Activated CD8-positive, alpha-beta memory T cell treated with anti-CD3 and anti-CD28 coated beads for 36 hours (primary cell): ENCODE data around the gene ILDR2. TPM values are rescaled to one million over a fixed set of nuclear protein-coding genes. Genes with fewer than 3 reads are reported as not detected.

Experiments
- CTCF ChIA-PET: fragments of 350-600 bp; sonication (Branson Sonifier 250); formaldehyde crosslinking; loops from one replicate; lab custom pipeline; 2021; ENCODE audit warnings: antibody characterized with exemption; lab: Charles Lee
- POLR2A ChIA-PET: fragments of 350-600 bp; sonication (Branson Sonifier 250); formaldehyde crosslinking; loops from one replicate; lab custom pipeline; 2021; ENCODE audit warnings: antibody characterized with exemption; lab: Charles Lee
- total RNA-seq, 2 experiments: library from RNA; stranded (reverse); gene quantifications; one replicate each; pipeline ENCODE4 v1.2.3, GENCODE V29; 2021

The ILDR2 gene
- total RNA-seq, 2 experiments from 2014 or later = 4.9 to 5.9 TPM

DNA sequence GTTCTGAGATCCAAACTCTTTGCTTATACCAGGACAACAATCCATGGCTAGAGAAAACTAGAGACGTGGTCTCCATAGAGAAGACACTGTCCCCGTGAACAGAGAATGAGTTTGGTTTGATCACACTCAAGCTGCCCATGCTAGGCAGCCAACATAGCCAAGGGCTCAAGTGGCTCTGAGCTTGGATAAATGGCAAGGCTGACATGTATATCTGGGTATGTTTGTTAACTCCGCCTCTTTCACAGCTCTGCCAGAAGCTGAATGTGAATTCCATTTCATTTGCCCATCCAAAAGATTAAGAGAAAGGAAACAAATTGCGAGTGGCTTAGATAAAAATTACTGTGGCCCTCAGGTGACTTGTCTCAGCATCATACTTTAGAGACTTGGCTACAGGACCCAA is 38.0 kb downstream of the ILDR2 start:
- POLR2A ChIA-PET = no interaction called here

DNA sequence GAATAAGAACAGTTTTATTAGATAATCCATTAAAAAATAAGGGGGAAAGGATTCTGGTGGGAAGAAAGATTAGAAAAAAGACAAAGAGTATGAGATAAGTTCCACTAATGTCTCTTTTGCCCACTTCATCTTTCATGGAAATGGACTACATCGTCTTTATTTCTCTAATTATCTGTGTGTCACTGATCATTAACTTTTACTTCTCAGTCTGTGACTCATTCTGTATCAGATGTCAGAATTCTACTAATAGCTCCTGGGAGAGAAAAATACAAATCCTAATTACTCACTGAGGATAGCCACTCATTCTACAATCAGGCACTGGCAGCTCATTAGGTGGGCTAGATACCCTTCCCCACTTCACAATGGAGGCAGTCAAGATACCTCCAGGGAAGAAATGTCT is 41.7 kb downstream of the ILDR2 start:
- POLR2A ChIA-PET = no interaction called here
- CTCF ChIA-PET = interaction anchor here (0.8 kb wide), 1 partner anchor 16 kb away, joined by 3 read pairs; no protein-coding TSS in a partner anchor

More for the DNA sequence above, 38.0 kb downstream of the ILDR2 start:
- CTCF ChIA-PET = no interaction called here

DNA sequence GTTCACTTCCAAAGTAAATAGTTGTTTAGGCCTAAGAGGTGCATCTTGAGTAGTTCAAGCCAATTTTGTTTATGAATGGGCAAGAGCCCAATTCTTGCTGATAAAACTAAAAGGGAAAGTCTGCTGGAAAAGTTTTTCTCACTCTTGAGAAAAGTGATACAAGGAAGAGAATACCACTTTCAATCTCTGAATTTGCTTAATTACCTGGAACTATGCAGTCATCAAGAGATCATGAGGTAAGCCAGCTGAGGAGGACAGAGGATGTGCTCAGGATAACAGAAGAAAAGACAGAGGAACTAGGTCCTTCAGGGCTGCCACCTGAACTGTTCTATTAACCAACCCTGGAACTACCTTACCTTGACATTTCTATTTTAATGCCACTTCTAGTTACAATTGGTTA is 42.2 kb downstream of the ILDR2 start:
- CTCF ChIA-PET = no interaction called here

DNA sequence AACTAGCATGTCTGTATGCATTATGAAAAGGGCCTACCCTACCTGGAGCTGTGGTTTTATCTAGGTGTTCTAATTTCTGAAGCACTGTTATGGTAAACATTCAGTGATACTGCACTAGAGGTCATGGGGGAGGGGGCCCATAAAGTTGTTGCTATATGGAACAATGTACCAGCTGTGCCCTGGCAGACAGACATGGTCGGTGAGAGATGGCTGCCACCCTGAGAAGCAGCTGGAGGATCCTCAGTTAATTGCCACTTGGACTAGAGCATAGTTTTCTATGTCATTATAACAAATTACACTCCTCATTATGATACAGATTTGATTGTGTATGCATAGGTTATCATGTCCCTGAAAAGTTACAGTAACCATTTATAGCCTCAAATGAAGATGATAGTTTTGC is 45.4 kb downstream of the ILDR2 start:
- CTCF ChIA-PET = no interaction called here
- POLR2A ChIA-PET = no interaction called here

More for the DNA sequence above, 42.2 kb downstream of the ILDR2 start:
- POLR2A ChIA-PET = no interaction called here

DNA sequence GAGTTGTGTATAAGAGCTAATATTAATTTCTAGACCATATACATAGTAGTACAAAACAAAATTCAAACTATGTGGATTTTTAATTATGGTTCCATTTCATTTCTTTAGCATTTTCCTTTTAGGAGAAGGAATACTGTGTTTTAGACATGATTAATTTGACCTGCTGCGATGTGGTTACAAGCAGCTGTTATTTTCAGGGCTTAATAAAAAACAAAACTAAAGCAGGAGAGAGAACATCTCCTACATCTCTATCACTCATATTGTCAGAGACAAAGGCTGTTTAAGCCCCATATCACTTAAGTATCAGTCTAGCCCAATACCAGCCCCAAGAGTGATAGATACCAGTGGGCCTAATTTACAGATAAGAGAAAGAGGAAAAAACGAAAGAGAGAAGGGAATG is 47.6 kb downstream of the ILDR2 start:
- ChIA-PET CTCF (no interaction called here), POLR2A (interaction anchor here (0.5 kb wide), 1 partner anchor 558 kb away, joined by 4 read pairs; no protein-coding TSS in a partner anchor)

DNA sequence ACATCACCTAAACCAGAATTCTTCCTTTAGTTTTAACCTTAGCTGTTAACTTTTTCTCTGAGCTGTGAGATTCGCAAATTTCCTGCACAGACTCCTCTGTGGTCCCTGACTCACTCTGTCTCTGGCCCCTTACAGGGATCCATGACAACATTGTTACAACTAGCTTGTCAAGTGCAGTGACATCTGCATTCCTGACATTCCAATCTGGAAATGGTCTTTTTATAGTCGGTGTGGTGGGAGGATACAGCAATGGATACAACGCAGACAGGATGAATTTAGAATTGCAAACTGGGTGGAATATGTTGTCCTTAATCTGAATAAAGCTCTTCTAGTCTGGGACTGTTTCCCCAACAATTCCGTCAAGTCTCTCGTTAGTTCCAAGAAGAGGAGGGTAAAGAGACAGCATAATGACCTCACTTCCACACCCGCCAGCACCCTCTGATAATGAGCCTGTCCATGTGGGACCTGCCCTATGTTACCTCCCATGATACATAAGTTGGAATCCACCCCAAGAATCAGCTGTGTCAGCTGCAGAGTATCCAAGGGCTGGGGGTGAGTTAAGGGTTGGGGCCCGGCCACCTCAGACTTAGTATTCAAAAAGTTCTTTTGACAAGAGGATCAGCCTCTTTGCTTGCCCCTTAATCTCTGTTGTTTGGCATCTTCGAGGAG is 49.4 kb downstream of the ILDR2 start:
- POLR2A ChIA-PET = no interaction called here
- CTCF ChIA-PET = interaction anchor here (0.6 kb wide), 1 partner anchor 12 kb away, joined by 3 read pairs; no protein-coding TSS in a partner anchor

DNA sequence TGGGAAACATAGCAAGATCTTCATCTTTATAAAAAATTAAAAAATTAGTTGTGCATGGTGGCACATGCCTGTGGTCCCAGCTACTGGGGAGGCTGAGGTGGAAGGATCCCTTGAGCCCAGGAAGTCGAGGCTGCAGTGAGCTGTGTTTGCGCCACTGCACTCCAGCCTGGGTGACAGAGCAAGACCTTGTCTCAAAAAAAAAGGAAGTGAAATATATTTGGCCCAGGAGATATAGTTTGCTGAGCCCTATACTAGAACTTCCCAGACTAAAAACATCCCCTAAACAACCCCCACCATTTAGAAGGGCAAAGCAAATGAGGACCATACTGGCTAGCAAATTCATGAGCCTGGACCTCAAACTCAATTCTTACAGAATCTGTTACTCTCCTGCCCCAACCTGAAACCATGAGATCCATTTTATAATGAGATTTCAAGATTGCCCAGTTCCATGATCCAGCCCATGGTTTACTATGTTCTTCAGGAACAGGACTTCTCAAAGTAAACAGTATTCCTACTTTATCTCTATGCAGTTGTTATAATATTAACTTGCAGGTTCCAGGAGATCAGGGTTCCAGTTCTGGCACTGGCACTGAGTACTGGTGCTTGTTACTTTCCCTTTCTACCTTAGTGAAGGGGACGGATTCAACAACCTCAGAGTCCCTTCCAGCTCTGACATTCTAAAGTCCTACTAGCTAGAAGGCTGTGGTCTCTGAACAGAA is 50.4 kb downstream of the ILDR2 start:
- POLR2A ChIA-PET = no interaction called here
- CTCF ChIA-PET = no interaction called here

DNA sequence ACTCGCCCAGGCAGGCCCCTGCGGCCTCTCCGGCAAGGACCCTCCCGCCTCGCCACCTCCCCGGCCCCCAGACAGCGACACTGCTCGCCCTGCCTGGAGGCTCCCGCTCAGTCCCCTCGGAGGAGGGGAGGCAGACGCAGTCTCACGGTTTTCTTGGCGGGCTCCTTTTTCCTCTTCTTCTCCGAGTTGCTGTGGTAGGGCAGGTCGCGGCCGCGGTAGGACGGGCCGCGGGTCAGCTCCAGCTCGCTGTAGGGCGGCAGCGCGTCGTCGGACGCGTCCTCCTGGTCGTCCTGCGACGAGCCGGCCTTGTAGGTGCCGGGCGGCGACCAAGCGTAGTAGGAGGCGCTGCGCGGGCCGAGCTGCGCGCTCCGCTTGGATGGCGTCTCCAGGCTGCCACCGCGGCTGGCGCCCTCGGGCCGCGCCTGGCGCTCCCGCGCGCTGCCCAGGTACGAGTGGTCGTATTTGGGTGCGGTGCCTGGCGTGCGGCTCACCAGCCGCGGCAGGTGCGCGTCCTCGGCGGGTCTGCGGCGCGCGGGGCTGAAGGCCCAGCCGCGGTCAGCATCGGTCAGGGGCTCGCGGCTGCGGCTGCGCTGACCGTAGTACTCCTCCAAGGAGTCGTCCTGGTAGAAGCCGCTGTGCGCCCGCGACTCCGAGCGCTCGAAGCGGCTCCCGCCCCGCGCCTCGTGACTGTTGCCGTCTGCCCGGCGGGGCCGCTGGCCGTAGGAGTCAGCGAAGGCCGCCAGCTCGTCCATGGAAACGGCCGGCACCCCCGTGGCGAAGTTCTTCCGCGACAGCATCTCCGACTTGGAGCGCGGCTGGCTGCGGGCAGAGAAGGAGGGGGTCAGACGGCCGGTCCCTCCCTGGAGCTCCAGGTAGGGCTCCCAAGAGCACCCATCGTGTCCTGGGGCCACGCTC is 54.5 kb downstream of the ILDR2 start:
- POLR2A ChIA-PET = no interaction called here
- CTCF ChIA-PET = no interaction called here

DNA sequence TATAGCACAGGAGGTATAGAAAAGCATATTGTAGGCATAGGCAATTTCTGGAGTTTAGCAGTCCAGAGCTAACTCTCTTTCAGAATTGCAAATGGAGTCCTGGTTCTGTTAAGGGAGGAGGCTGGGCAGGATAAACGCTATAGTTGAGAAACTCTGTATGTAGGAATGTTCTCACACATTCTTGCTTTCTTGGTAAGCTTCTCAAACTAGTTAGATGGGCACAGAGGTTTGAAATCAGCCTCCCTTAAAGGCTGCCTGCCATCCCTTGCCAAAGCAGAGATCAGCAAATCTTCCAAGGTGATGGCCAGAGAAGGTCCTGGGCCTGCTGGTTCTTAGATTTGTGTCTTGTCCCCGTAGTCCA is 56.4 kb downstream of the ILDR2 start:
- POLR2A ChIA-PET = no interaction called here
- CTCF ChIA-PET = interaction anchor here (1.0 to 11.9 kb wide), 2 partner anchors 9 to 139 kb away, joined by 3 to 169 read pairs; no protein-coding TSS in a partner anchor

DNA sequence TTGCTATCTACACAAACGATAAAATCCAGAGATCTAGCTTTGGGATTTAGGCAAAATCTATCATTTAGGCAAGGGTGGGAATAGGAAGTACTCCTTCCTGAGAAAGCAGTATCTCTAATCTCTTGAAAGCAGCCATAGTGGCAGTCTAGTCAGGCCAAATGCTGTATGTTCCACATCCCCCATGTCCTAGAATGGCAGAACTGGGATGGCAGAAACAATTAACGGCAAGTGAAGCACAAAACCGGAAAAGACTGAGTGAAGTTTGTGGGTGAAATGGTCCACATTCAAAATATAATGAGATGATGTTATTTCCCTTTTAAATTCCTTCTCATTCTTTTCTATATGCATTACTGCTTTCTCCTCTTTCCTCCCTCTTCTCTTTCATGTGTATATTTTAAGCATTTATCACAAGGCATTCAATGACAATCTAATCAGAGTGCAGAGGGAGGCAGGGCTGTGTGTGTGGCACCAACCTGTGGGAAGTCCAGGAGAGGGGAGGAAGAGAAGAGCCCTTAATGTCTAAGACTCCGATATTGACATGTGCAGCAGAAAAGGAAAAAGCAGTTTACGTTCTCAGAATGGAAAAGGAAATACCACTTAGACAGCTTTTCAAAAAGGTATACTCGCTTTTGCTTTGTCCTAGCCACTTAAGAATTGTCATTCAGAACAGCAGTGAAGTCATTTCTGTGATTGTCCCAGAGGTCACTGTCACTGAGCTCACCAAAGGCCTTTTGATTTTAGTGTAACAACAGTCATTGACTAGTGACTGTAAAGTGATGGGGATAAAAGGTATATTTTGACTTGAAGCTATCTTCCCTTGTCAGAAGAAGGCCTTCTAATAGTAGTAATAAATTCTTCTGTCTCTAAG is 57.0 kb downstream of the ILDR2 start:
- CTCF ChIA-PET = interaction anchor here (1.0 to 11.9 kb wide), 2 partner anchors 8 to 140 kb away, joined by 3 to 169 read pairs; no protein-coding TSS in a partner anchor
- POLR2A ChIA-PET = no interaction called here

DNA sequence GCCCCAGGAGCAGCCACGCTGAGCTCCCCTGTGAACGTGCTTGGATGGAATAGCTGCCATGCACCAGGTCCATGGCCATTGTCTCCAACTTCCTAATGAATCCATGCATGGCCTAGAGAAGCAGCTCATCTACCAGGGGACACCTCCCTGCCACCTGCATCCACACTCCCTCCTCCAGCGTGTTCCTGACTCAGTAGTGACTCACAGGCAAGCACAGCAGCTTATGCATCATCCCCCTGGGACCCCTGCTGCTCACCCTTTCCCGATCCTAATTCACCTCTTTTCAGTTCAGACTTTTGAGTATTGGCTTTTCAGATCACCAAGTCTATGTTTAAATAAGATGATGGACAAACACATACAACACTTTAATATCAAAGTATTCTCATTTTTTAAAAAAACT is 59.4 kb downstream of the ILDR2 start:
- POLR2A ChIA-PET = no interaction called here
- CTCF ChIA-PET = interaction anchor here (11.9 kb wide), 1 partner anchor 142 kb away, joined by 169 read pairs; no protein-coding TSS in a partner anchor

DNA sequence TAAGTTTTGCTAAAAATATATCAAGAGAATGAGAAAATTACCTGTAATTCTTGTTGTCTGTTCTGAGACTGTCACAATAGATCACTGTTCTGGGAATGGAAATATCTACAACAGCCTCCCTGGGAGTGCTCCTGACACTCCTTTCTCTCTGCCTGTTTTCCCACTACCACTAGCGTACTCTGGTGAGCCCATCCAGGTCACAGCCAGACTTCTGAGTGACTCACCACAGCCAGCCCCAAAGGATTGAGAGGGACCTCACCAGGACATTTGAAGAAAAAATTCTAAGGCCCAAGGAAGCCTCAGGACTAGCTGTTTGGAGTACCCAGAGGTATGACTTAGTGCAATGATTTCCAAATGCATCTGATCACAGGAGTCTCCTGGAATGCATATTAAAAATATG is 60.3 kb downstream of the ILDR2 start:
- ChIA-PET POLR2A (no interaction called here), CTCF (interaction anchor here (11.9 kb wide), 1 partner anchor 143 kb away, joined by 169 read pairs; no protein-coding TSS in a partner anchor)

DNA sequence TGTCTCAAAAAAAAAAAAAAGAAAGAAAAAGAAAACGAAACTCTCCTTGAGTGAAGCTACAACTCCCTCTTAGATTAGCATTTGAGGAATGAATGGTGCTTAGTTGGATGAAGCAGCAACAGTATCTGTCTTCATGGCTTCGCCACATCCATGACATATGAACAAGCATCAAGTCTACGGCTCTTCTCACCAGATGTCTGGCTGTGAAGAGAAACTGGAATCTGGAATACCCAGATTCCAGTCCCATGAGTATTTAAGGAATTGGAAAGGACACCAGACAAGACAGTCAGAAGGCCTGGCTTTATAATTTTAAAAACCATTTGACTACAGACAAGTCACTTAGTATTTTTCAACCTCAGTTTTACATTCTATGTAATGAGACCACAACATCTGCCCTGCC is 61.2 kb downstream of the ILDR2 start:
- POLR2A ChIA-PET = no interaction called here
- CTCF ChIA-PET = interaction anchor here (0.7 to 11.9 kb wide), 2 partner anchors 12 to 144 kb away, joined by 3 to 169 read pairs; no protein-coding TSS in a partner anchor

DNA sequence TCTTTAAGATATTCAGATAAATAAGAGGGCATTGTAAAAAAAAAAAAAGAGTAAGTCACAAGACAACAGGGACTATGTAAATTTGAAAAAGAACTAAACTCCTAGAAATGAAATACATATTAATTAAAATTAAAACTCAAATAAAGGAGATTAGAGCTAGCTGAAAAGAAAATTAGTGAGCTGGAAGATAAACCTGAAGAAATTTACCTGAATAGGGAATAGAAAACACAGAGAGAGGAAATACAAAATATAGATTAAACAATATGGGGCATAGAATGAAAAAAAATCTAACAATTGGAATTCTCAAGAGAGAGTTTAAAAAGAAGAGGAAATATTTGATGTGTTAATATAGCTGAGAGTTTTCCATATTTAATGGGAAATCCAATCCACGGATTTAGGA is 63.7 kb downstream of the ILDR2 start:
- CTCF ChIA-PET = interaction anchor here (11.9 kb wide), 1 partner anchor 147 kb away, joined by 169 read pairs; no protein-coding TSS in a partner anchor
- POLR2A ChIA-PET = interaction anchor here (0.8 kb wide), 1 partner anchor 309 kb away, joined by 3 read pairs; no protein-coding TSS in a partner anchor

DNA sequence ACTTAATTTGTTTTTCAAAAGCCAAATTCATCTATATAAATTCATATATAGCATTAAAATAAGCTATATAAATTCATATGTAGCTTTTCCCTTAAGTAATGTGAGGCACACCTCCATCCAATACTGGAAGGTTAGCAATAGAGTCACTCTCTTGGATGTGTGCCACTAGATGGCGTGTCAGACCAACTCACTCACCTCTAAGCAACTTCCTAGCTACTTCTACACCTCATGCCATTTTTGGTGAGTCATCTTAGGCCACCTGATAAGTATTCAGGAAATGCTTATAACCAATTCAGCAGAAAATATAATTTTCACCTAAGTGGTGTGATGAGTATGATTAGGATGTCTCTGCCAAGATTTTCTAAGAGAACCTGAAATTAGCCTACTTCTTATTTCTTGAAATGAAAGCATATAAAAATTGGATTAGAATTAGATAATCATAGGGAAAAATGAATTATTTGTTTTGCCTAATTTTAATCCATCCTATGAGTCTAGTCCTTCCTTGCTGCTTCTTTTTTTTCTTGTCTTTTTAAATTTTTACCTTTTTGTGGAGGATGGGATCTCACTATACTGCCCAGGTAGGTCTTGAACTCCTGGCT is 64.8 kb downstream of the ILDR2 start:
- ChIA-PET CTCF (interaction anchor here (0.5 to 11.9 kb wide), 21 partner anchors 9 to 820 kb away, joined by 3 to 169 read pairs (median 4); partner anchors contain the start of gene POU2F1), POLR2A (interaction anchor here (0.6 kb wide), 1 partner anchor 131 kb away, joined by 3 read pairs; no protein-coding TSS in a partner anchor)

DNA sequence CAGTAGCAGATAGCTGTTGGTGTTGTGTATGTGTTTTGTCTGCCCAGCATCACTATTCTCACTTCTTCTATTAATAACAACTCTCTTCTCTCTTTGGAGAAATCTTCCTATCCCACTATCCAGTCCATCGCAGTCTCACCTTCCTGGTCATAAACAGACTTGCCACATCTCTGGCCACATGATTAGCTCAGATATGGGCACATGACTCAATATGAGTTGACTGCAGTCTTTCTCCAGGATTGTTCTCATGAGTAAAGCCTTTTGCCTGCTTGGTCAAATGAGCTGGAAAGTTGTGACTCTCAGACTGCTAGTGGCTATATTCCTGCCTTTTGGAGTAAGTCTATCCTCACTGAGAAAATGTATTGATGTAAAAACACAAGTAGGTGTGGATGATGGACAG is 66.4 kb downstream of the ILDR2 start:
- CTCF ChIA-PET = interaction anchor here (0.6 to 11.9 kb wide), 5 partner anchors 11 to 761 kb away, joined by 3 to 169 read pairs (median 7); no protein-coding TSS in a partner anchor
- POLR2A ChIA-PET = no interaction called here

DNA sequence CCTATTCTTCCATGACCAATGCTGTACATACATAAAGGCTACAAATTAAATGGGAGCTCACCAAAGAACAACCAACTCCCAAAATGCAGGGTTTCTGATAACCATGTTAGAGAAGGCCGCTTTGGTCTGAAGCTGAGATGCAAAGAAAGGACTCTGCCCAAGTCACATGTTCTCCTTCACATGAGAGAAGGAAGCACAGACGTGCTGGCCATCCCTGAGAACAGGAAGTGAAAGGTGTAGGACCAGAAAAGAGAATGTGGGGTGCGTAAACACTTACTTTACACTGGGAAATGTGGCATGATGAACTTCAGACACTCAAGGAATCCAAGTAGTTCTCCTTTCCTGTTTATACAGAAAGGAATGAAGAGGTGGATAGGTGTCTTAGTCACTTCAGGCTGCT is 67.6 kb downstream of the ILDR2 start:
- CTCF ChIA-PET = interaction anchor here (1.1 to 11.9 kb wide), 2 partner anchors 10 to 150 kb away, joined by 3 to 169 read pairs; no protein-coding TSS in a partner anchor
- POLR2A ChIA-PET = no interaction called here
